NCI-H146 treated with DMSO at 0.1 percent for 48 hours (cell line): ENCODE measurements around the gene KCNAB1.
"Not testable (repeated sequence)": the region's sequence is repeated elsewhere in the genome, so short reads cannot be mapped to it uniquely, and the experiment has no call there.

Source experiments
- DNase-seq: peaks from one replicate; lab custom pipeline; 2025; ENCODE audit not compliant: unreplicated experiment; lab: John Stamatoyannopoulos, UW

Gene KCNAB1

GRCh38 chr3:156216852-156217251 lies 96.5 kb downstream of the KCNAB1 start:
- DNase-seq, result no peak

DNA sequence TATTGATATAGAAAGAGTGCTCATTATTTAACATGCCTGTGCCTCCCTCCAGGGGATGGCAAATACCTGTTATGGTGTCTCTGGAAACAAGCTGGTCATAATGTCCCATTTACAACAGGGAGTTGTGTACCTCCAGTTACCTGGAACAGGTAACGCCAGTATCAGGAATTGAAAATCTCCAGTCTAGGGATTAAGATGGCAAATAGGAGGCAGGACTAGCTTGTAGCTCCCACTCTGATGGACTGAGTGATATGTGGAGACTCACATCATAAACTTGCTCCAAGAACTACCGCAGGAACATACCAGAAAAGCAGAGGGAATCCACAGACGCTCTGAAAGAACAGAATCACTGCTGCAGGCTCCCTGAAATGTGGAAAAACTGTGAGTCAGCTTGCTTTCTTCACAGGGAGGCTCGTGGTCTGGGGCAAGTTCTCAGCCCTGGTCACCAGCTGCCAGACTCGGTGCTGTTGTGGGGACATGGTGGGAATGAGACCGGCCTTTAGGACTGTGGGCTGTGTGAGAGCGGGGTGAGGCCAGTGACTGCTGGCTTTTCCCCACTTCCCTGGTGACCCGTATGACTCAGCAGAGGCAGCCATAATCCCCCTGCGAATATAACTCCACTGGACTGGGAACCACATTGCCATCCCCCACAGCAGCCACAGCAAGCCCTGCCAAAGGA lies 97.4 kb downstream of the KCNAB1 start:
- DNase-seq, result no peak

DNA sequence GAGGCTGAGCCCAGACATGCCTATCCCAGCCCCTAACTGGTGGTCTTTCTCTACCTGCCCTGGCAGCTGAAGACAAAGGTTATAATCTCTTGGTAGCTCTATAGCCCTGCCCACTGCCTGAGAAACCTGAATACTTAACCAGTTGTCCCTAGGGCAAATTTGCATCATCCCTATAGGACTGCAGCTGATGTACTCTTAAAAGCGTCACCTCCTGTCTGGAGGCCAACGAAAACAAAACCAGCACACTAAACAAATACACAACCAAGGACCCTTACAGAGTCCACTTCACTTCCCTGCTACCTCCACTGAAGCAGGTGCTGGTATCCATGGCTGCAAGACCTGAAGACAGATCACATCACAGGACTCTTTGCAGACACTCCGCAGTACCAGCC lies 98.0 kb downstream of the KCNAB1 start:
- no peak for DNase-seq

DNA sequence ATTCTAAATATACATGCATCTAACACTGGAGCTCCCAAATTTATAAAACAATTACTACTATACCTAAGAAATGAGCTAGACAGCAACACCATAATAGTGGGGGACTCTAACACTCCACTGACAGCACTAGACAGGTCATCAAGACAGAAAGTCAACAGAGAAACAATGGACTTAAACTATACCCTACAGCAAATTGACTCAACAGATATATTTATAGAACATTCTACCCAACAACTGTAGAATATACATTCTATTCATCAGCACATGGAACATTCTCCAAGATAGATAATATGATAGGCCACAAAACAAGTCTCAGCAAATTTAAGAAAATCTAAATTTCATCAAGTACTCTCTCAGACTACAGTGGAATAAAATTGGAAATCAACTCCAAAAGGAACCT lies 102.0 kb downstream of the KCNAB1 start:
- not testable (repeated sequence) for DNase-seq

DNA sequence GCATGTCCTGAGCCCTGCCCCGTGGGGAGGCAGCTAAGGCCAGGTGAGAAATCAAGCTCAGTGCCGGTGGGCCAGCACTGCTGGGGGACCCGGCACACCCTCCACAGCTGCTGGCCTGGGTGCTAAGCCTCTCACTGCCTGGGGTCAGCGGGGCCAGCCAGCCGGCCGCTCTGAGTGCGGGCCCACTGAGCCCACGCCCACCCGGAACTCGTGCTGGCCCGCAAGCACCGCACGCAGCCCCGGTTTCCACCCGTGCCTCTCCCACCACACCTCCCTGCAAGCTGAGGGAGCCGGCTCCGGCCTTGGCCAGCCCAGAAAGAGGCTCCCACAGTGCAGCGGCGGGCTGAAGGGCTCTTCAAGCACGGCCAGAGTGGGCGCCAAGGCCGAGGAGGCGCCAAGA lies 103.7 kb downstream of the KCNAB1 start:
- not testable (repeated sequence) for DNase-seq

GRCh38 chr3:156226676-156227420 lies 106.5 kb downstream of the KCNAB1 start:
- DNase-seq, result no peak

DNA sequence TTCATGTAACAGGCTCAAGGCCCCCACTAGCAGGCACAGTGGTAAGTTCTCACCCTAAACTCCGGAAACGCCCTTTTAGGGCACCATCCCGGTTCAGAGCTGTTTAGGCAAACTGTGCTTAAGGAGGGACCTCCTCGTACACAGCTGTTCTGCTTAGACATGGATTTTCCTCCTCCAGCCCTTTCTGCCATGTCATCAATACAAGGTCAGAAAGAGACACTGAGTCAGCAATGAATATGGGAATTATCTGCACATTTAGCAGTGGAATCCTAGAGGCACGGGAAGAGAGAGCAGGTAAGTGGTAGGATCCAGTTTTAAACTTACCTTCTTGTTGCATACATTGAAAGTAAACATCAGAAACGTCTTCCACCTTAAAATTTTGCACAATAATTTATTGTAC lies 107.3 kb downstream of the KCNAB1 start:
- no peak for DNase-seq

- DNase-seq, result no peak
Observed at GRCh38 chr3:156230278-156230900, 110.0 kb downstream of the KCNAB1 start.

- not testable (repeated sequence) for DNase-seq
Observed at GRCh38 chr3:156231221-156231620, 110.8 kb downstream of the KCNAB1 start.

DNA sequence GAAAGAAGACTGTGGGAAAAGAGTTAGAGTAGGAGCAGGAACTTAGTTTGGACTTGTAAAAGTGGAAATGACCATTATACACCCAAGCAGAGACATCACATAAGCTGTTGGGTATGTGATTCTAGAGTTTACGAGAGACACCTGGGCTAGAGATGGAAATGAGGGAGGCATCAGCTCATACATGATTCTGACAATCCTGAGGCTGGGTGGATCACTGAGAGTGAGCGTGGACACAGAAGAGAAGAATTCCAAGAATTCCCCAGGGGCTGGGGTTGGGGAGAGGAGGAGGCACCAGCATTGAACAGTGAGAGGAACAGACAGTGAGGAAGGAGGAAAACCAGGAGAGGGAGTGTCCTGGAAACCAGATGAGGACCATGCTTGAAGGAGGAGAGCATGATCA lies 113.5 kb downstream of the KCNAB1 start:
- DNase-seq, result no peak

GRCh38 chr3:156236556-156237260 lies 116.3 kb downstream of the KCNAB1 start:
- DNase-seq, result no peak

GRCh38 chr3:156240642-156241041 lies 120.3 kb downstream of the KCNAB1 start:
- no peak for DNase-seq

- DNase-seq, result no peak
Observed at GRCh38 chr3:156246961-156247725, 126.8 kb downstream of the KCNAB1 start.

DNA sequence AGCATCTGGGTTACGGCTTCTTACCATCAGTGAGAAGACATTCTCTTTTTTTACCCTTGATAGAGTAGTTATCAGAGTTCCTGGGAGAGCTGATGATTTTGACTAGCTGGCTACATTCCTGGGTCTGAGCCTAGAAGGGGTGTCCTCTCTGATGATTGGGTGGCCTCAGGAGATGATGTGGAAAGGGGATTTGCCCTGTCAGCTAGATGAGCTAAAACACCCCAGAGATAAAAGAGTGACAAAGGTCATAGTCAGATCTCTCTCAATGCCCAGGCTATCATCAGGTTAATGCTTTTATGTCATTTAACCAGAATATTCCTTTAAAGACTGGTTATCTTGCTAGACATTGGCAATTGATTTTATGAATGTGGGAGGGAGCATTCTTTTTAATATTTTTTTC lies 130.2 kb downstream of the KCNAB1 start:
- no peak for DNase-seq

- DNase-seq, result no peak
Observed at GRCh38 chr3:156251424-156251823, 131.0 kb downstream of the KCNAB1 start.

GRCh38 chr3:156252656-156253055 lies 132.3 kb downstream of the KCNAB1 start:
- DNase-seq, result no peak

DNA sequence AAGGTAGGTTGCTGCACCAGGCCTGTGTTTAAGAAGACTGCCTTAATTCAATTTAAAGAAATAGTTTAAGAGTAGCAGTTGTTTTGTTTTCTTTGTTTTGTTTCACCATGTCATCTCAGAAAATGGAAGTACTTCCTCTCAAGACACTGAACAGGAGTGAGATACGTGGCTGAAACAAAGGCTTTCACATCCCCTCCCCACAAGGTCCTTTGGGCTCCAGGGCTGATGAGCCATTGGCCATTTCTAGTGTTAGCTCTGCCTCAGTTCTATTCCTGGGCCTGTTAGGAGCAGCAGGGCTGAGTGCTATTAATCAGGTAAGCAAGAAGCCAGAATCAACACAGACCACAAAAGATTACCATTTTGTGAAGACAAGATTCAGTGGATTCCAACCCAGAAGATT lies 132.8 kb downstream of the KCNAB1 start:
- no peak for DNase-seq

- DNase-seq, result no peak
Observed at GRCh38 chr3:156256256-156256655, 135.9 kb downstream of the KCNAB1 start.

- no peak for DNase-seq
Observed at GRCh38 chr3:156256945-156257344, 136.6 kb downstream of the KCNAB1 start.

DNA sequence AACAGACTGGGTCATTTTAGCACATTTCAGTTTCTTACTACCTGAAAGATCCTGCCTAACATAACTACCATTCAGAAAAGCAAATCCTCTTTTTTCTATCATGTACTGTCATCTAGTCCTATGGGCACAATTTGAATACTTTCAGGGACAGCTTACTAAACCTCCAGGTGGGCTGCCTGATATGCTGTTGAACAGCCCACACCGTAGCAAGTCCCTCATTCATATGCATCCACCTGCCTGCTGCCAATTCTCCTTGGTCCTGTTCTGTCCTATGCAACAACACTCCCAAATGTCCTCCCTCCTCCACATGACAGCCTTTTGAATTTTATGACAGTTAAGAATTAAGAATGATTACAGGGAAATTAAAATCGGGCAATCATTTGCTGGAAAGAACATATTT lies 137.9 kb downstream of the KCNAB1 start:
- DNase-seq, result no peak

GRCh38 chr3:156259896-156260295 lies 139.5 kb downstream of the KCNAB1 start:
- DNase-seq, result no peak
